Left forelimb (tissue), 1 donor: ENCODE results near the gene ARHGAP42.

Experiments used
- DNase-seq: peaks from one replicate; pipeline ENCODE4 v3.0.0-alpha.2; 2018; ENCODE audit warnings: low spot score

ARHGAP42 gene

DNA sequence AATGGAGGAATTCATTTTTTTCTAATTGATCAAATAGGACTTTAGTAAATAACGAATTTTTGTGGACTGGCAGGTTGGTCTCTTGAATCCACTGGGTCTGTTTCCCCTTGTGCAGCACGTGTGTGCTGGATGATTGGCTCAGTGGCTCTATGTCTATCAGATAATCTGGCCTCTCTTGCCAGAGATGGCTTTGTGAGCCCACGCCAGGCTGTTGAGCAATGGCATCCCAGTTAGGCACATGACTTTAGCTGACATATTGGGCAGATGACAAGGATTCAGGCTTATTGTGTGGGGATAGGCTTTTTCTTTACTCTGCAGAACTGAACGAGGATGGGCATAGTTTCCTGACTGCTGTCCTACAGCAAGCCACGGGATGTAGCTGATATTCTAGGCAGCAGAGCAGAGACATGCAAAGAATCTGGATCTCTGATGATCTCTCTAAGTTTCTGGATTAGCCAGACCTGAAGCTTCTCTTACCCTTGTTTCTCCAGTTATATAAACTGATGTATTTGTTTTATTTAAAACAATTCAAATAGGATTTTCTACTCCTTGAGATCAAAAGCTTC, 144.9 kb downstream of the ARHGAP42 start:
- no peak for DNase-seq

DNA sequence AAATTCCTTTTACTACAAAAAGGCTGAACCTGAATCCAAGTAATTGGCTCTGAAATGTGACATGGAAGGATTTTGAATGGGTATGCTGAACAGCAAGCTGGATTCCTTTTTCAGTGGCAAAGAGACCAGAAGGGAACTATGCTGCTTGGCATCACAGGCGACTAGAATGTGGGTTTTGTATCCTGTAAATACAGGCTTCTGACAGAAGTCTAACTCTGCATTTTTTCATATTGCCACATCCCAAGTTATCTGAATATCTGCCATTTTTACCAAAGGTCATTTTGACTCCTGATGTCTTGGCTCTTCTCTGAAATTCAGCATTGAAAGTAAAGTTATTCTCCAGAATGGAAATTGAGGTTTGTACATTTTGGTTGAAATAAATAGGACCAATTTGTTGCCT, 145.7 kb downstream of the ARHGAP42 start:
- no peak for DNase-seq

DNA sequence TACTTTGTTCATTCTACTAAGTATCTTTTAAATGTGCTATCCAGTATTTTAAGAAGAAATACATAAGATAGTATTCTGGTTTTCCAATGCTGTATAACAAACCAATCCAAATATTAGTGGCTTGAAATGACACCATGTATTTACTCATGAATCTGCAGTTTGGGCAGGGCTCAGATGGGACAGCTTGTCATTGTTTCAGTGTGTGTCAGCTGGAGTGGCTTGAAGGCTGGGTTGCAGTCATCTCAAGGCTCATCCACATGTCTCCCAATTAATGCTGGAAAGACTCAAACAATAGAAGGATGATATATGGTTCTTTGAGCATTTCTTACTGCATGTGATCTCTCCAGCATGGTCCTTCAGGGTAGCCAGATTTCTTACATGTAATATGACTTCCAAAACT, 146.2 kb downstream of the ARHGAP42 start:
- no peak for DNase-seq

DNA sequence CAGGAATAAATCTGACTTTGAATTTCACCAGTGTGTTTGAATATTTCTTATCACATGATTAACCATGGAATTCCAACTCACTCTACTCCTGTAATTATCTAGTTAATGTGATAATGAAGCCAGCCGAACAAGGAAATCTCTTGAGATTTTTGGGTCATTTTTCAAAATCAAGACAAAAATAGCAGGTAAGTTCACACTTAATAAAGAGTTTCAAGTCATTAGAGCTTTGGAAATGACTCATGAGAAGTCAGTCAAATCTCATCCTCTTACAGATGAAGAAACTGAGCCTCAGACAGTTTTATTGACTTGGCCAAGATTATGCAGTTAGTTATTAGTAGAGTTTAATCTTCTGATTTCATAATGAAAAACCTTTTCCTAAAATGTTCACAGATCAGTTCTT, 148.8 kb downstream of the ARHGAP42 start:
- no peak for DNase-seq

GRCh38 chr11:100837311-100837710, 150.2 kb downstream of the ARHGAP42 start:
- no peak for DNase-seq

DNA sequence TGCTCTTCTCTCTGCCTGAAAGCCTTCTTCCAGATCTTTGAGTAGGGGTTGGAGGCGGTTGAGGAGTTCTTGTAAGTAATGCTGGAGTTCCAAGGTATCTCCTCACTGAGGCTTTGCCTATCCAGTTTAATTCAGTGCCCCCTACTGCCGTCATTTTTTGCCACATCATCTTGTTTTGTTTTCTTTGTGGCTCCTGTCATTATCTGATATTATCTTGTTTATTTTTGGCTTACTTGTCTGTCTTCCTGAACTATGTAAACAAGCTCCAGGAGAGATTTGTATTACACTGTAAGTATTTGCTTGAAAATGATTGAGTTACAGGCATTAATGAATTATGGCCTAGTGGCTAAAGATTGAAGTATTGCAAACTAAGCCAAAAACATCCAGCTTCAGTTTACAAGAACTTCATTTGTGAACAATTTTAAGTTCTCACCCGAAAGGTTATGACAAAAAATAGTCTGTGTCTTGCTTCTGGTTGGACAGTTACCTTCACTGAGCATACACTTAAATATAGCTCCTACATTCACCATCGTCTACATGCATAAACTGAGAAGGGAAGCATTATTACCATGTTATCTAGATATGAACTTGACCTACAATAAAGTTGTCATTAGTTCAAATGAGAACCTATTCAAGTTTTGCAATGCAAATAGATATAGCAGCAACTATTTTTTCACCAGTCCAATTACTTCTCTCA, 154.8 kb downstream of the ARHGAP42 start:
- no peak for DNase-seq

DNA sequence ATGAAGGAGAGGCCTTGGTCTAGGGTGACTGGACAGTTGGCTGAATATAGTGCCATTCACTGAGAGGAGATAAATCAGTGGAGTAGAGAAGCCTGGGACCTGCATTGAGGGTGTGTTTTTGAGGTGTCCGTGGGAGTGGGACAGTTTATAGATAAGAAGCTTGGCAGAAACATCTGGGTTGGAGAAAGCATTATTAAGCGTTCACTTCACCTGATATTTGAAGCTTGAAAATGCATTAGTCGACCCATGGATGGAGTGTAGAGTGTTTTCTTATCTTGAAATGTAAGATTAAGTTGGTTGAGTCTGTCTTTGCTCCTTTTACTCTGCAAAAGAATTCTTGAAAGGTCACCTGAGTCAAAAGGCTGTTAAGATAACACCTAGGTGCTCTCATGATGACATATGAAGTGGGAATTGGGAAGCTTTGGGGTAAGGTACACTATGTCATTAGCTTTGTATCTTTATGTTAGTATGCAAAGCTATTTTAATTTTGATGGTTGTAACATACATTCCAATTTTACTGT, 160.7 kb downstream of the ARHGAP42 start:
- DNase-seq: no peak

- no peak for DNase-seq
Observed at GRCh38 chr11:100849009-100849900, 162.2 kb downstream of the ARHGAP42 start.

GRCh38 chr11:100849901-100850235, 162.8 kb downstream of the ARHGAP42 start:
- DNase-seq: no peak

DNA sequence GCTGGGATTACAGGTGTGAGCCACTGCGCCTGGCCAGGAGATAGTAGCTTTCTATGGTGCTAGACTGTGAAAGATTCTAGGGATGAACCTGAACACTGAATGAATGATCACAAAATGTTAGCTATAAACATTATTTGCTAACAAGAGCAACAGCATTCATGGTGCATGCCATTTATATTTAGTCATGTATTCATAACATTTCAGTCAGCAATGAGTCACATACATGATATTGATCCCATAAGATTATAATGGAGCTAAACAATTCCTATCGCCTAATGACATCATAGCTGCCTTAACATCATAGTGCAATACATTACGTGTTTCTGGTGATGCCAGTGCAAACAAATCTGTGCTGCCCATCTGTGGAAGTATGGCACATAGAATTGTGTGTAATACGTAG, 164.1 kb downstream of the ARHGAP42 start:
- no peak for DNase-seq

GRCh38 chr11:100851584-100852152, 164.6 kb downstream of the ARHGAP42 start:
- no peak for DNase-seq

DNA sequence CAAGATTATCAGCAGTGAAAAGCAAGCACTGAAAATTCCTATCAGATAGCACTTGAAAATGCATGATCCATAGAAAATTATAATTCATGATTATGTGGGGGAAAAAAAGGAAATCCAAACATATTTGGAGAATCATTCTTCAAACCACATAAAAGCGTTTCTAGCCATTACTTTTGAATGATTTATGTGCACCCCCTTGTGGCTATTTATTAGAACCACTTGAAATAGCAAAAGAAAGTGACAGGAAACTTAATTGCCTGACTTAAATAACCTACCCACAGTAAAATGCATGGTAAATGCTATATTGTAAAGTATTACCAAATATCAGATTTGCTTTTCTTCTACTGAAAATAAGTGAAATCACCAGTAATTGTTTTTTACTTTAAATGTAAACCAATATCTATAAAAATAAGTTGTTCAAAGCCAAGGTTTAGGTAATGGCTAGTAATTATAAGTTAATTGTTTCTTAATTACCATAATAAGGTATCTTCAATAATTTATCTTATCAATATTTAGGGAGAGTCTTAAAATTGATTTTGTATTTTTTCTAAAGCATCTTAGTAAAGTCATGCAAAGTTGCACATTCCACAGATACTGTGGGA, 168.5 kb downstream of the ARHGAP42 start:
- DNase-seq: no peak

GRCh38 chr11:100857236-100858005, 170.3 kb downstream of the ARHGAP42 start:
- DNase-seq: no peak

DNA sequence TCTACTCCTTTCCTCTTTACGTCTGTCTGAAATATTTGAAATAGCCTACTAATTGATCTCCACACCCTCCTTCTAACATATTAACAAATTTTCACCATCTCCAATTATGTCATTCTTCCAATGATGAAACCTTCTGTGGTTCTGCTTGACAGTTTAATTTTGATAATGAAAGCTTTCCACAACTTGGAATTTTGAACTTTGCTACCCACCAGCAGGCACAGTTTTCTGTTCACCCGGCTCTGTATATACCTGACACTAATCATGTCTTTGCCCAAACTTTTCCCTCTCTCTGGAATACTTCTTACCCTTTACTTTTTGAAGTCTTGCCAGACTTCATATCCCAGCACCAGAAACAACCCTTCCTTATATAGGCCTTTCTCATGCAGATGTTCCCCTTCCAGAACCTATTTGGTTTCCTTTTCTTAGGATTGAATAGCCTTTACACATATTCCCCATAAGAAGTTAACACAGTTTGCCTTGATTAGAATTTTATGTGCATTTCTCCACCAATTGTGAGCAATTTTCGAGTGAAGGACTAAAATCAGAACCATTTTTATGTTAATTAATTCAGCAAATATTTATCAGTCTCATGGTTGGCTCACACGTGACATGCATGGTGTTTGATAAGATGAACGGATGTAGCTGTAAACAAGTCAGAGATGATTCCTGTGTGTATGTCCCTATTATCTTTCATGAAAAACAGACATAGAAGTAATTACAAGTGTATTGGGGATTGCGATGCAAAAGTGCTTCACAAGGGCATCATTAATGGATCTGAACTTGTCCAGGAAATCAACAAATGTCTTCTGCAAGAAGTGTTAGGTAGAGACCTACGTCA, 173.4 kb downstream of the ARHGAP42 start:
- no peak for DNase-seq

DNA sequence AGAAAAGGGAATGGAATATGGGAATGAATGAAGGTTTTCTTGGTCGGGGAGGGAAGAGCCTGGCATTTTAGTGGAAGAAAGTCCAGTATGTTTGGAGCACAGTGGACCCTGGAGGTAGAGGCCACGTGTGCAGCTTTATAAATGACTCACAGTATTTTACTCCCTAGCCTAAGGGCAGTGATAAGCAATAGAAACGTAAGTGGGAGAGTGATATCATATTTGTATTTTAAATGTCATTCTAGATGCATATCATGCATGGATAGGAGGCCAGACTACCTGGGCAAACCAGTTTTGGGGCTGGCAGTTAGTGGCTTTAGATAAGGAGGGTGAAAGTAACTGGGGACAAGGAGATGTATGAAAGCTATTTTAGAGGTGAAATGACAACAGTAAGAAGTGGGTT, 174.1 kb downstream of the ARHGAP42 start:
- no peak for DNase-seq

GRCh38 chr11:100863080-100863581, 176.0 kb downstream of the ARHGAP42 start:
- DNase-seq: no peak

GRCh38 chr11:100865443-100866065, 178.5 kb downstream of the ARHGAP42 start:
- DNase-seq: no peak

DNA sequence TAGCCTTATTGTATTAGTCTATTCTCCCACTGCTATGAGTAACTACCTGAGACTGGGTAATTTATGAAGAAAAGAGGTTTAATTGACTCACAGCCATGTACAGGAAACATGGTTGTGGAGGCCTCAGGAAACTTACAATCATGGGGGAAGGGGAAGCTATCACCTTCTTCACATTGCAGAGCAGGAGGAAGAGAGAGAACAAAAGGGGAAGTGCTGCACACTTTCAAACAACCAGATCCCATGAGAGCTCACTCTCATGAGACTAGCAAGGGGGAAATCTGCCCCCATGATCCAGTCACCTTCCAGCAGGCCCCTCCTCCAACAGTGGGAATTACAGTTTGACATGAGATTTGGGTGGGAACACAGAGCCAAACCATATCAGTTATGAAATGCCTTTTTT, 179.4 kb downstream of the ARHGAP42 start:
- no peak for DNase-seq

GRCh38 chr11:100867606-100868005, 180.5 kb downstream of the ARHGAP42 start:
- DNase-seq: no peak

DNA sequence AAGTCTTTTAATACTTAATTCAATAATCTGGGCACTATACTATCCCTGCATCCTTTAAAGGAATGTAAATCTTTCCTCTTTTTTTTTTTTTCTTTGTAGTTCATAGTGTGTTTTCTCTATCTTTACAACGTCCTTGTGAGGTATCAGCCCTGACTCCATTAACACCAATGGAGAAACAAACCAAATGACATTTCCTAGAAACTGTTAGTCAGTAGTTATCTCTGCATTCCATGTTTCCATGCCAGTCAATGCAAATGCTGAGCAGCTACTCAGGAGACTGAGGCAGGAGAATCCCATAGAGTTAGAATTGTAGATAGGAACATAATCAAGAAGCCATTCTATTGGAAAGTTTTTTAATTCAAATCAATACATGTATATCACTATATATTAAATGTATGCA, 182.2 kb downstream of the ARHGAP42 start:
- DNase-seq: no peak
